Measurements from ENCODE around the gene DHRS13. TPM values are rescaled to one million over a fixed set of nuclear protein-coding genes. Genes with fewer than 3 reads are reported as not detected.

Gene DHRS13
- total RNA-seq, 2 donors from 2014 or later = 8.7 to 22.8 TPM

- DNase-seq = no peak
- Histone ChIP-seq H3K9me3 (no peaks in the 10 kb centered on the region), H3K36me3 (peaks cover 18% of the 10 kb centered on the region), H3K4me3 (no peak overlapping the region), H3K4me1 (no peaks in the 10 kb centered on the region), H3K9ac (ENCODE audit: low read depth in 2 of 2, low read length in 2 of 2) (no peak overlapping the region), H3K27ac (no peak overlapping the region), H3K27me3 (no peaks in the 10 kb centered on the region)
- TF ChIP-seq, protein P1, sequence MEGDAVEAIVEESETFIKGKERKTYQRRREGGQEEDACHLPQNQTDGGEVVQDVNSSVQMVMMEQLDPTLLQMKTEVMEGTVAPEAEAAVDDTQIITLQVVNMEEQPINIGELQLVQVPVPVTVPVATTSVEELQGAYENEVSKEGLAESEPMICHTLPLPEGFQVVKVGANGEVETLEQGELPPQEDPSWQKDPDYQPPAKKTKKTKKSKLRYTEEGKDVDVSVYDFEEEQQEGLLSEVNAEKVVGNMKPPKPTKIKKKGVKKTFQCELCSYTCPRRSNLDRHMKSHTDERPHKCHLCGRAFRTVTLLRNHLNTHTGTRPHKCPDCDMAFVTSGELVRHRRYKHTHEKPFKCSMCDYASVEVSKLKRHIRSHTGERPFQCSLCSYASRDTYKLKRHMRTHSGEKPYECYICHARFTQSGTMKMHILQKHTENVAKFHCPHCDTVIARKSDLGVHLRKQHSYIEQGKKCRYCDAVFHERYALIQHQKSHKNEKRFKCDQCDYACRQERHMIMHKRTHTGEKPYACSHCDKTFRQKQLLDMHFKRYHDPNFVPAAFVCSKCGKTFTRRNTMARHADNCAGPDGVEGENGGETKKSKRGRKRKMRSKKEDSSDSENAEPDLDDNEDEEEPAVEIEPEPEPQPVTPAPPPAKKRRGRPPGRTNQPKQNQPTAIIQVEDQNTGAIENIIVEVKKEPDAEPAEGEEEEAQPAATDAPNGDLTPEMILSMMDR (IDR thresholded peaks at IDR 0.05) = no peak
- intact Hi-C loops (cut with DNase I) = loop anchor here (5.0 to 10.0 kb wide), 2 partner anchors 63 to 151 kb away; partner anchors contain the start of gene ERAL1
Measured at GRCh38 chr17:28918295-28918694, 15.4 kb upstream of the DHRS13 start.

- Histone ChIP-seq H3K9me3 (no peaks in the 10 kb centered on the region), H3K4me3 (no peak overlapping the region), H3K9ac (ENCODE audit: low read depth in 2 of 2, low read length in 2 of 2) (no peak overlapping the region), H3K27me3 (no peaks in the 10 kb centered on the region), H3K27ac (no peak overlapping the region), H3K36me3 (peaks cover 22% of the 10 kb centered on the region), H3K4me1 (no peaks in the 10 kb centered on the region)
- intact Hi-C loops (cut with DNase I) = loop anchor here (5.0 to 10.0 kb wide), 2 partner anchors 63 to 150 kb away; partner anchors contain the start of gene ERAL1
- no peak for DNase-seq
- TF ChIP-seq, protein P1 (IDR thresholded peaks at IDR 0.05) = no peak
Measured at GRCh38 chr17:28917465-28917864, 14.6 kb upstream of the DHRS13 start.

DNA sequence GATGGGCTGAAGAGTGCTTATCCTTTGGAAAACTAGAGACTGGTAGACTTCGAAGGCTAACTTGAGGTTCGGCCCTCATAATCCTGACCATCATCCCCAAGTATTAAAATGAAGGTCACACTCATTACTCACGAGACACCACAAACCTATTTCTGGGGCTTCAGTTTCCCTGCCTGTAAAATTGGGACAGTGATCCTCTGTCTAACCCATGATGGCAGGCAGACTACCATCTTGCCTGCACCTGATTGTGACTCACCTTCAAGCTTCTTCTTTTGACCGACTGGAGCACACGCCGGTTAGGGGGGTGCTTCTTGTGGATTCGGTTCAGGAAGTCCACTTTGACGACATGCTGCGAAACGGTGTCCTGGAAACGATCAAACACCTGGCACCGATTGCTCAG, 14.2 kb upstream of the DHRS13 start:
- DNase-seq = no peak
- Histone ChIP-seq H3K27ac (no peak overlapping the region), H3K4me3 (no peak overlapping the region), H3K9ac (ENCODE audit: low read depth in 2 of 2, low read length in 2 of 2) (no peak overlapping the region), H3K9me3 (no peaks in the 10 kb centered on the region), H3K27me3 (no peaks in the 10 kb centered on the region), H3K4me1 (no peaks in the 10 kb centered on the region), H3K36me3 (peaks cover 22% of the 10 kb centered on the region)
- TF ChIP-seq, protein P1 (IDR thresholded peaks at IDR 0.05) = no peak
- intact Hi-C loops (cut with DNase I) = loop anchor here (5.0 to 10.0 kb wide), 2 partner anchors 62 to 150 kb away; partner anchors contain the start of gene ERAL1

DNA sequence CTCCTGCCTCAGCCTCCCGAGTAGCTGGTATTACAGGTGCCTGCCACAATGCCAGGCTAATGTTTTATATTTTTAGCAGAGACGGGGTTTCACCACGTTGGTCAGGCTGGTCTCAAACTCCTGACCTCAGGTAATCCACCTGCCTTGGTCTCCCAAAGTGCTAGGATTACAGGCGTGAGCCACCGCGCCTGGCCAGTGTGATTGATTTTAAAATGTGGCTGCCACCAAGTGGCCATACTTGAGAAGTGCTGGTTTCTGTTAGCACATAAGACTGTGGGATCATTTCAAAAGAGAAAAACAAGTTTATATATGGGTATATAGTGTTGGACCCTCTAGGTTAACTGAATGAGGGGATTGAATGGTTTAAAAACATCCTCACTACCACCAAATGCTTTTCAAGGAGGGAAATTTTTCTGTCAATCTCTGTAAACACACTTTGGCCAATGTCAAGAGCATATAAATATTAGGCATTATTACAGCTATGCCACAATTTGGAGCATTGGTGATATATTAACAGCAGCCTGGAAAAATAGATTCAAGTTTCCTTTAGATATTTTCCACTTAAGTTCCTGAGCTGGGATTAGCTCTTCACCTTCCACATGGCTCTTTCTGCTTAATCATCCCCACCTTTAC, 13.5 kb upstream of the DHRS13 start:
- peak; percentile 54 for DNase-seq
- Histone ChIP-seq H3K9me3 (no peaks in the 10 kb centered on the region), H3K4me3 (no peak overlapping the region), H3K36me3 (peaks cover 22% of the 10 kb centered on the region), H3K27me3 (no peaks in the 10 kb centered on the region), H3K27ac (no peak overlapping the region), H3K9ac (ENCODE audit: low read depth in 2 of 2, low read length in 2 of 2) (no peak overlapping the region), H3K4me1 (peaks cover 5% of the 10 kb centered on the region)
- intact Hi-C loops (cut with DNase I) = loop anchor here (5.0 to 10.0 kb wide), 2 partner anchors 62 to 149 kb away; partner anchors contain the start of gene ERAL1
- TF ChIP-seq, protein P1 (IDR thresholded peaks at IDR 0.05) = peak; percentile 55

DNA sequence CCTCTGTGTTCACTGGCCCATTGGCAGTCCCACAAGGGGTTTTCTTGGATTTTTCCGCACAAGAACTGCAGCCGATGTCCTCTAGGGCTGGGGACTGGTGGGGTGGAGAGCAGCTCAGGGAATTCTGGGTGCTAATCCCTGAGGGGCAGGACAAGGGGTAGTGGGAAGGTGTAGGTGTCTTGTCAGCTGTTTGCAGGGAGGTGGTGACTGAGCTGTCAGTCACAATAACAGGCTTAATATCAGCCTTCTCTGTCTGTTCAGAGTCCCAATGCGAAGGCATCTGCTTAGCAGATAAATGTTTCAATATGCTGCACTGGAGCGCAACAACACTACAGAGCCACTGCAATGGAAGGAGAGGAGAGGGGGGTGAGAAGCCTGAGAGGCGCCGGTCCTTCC, 10.1 kb upstream of the DHRS13 start:
- Histone ChIP-seq H3K9ac (ENCODE audit: low read depth in 2 of 2, low read length in 2 of 2) (no peak overlapping the region), H3K27ac (no peak overlapping the region), H3K9me3 (no peaks in the 10 kb centered on the region), H3K27me3 (no peaks in the 10 kb centered on the region), H3K4me3 (no peak overlapping the region), H3K4me1 (peaks cover 5% of the 10 kb centered on the region), H3K36me3 (peaks cover 30% of the 10 kb centered on the region)
- DNase-seq = no peak
- TF ChIP-seq, protein P1 (IDR thresholded peaks at IDR 0.05) = no peak
- intact Hi-C loops (cut with DNase I) = loop anchor here (10.0 kb wide), 1 partner anchor 58 kb away; the partner anchor contains the start of gene ERAL1
